DMS53 (cell line): ENCODE data around the gene UNC13C.
A peak's percentile ranks its signal among the peaks of the same experiment; 100 is the strongest.

Experiments
- DNase-seq: peaks from one replicate; lab custom pipeline; 2025; lab: John Stamatoyannopoulos, UW

The UNC13C gene

GRCh38 chr15:54026258-54026657 lies 48.0 kb downstream of the UNC13C start:
- DNase-seq = no peak

GRCh38 chr15:54026891-54027290 lies 48.6 kb downstream of the UNC13C start:
- no peak for DNase-seq

GRCh38 chr15:54029081-54029480 lies 50.8 kb downstream of the UNC13C start:
- no peak for DNase-seq

GRCh38 chr15:54032066-54032465 lies 53.8 kb downstream of the UNC13C start:
- DNase-seq = no peak

GRCh38 chr15:54033356-54033860 lies 55.2 kb downstream of the UNC13C start:
- no peak for DNase-seq

GRCh38 chr15:54033869-54034458 lies 55.7 kb downstream of the UNC13C start:
- no peak for DNase-seq

GRCh38 chr15:54035616-54036015 lies 57.4 kb downstream of the UNC13C start:
- no peak for DNase-seq

GRCh38 chr15:54045397-54045796 lies 67.2 kb downstream of the UNC13C start:
- peak; percentile 64 for DNase-seq

- peak; percentile 74 for DNase-seq
Observed at GRCh38 chr15:54046093-54046492, 67.9 kb downstream of the UNC13C start.

GRCh38 chr15:54064365-54064764 lies 86.1 kb downstream of the UNC13C start:
- DNase-seq = no peak

- DNase-seq = no peak
Observed at GRCh38 chr15:54066403-54066802, 88.2 kb downstream of the UNC13C start.

- DNase-seq = peak; percentile 20
Observed at GRCh38 chr15:54082836-54083492, 104.7 kb downstream of the UNC13C start.

GRCh38 chr15:54083501-54083900 lies 105.3 kb downstream of the UNC13C start:
- no peak for DNase-seq

- no peak for DNase-seq
Observed at GRCh38 chr15:54083991-54084390, 105.8 kb downstream of the UNC13C start.

- no peak for DNase-seq
Observed at GRCh38 chr15:54088837-54089236, 110.6 kb downstream of the UNC13C start.

GRCh38 chr15:54089776-54090175 lies 111.5 kb downstream of the UNC13C start:
- DNase-seq = no peak

GRCh38 chr15:54091651-54092050 lies 113.4 kb downstream of the UNC13C start:
- DNase-seq = no peak

- DNase-seq = no peak
Observed at GRCh38 chr15:54094661-54095060, 116.4 kb downstream of the UNC13C start.

GRCh38 chr15:54097019-54097418 lies 118.8 kb downstream of the UNC13C start:
- DNase-seq = no peak

GRCh38 chr15:54099010-54099409 lies 120.8 kb downstream of the UNC13C start:
- DNase-seq = no peak

- DNase-seq = no peak
Observed at GRCh38 chr15:54101664-54102270, 123.5 kb downstream of the UNC13C start.

GRCh38 chr15:54102704-54103103 lies 124.5 kb downstream of the UNC13C start:
- no peak for DNase-seq

- no peak for DNase-seq
Observed at GRCh38 chr15:54109014-54109413, 130.8 kb downstream of the UNC13C start.
